Hepatocyte (in vitro differentiated cells): ENCODE measurements around the gene KLF5. TPM values are rescaled to one million over a fixed set of nuclear protein-coding genes. Genes with fewer than 3 reads are reported as not detected.
A peak's percentile ranks its signal among the peaks of the same experiment; 100 is the strongest.

Experiments used
- DNase-seq: peaks from one replicate; pipeline ENCODE4 v3.0.0-alpha.2; 2016; ENCODE audit warnings: low spot score
- H2AFZ ChIP-seq: fragments of 200-600 bp; sonication (generic); 2 replicates; pipeline ENCODE4 v1.6.0; 2016; ENCODE audit warnings: antibody characterized with exemption, mild to moderate bottlenecking
- H3K27ac ChIP-seq: fragments of 200-600 bp; sonication (generic); 2 replicates; pipeline ENCODE4 v1.5.1; 2016; ENCODE audit warnings: mild to moderate bottlenecking
- H3K27me3 ChIP-seq: fragments of 200-600 bp; sonication (generic); 2 replicates; pipeline ENCODE4 v1.6.1; 2016
- H3K36me3 ChIP-seq: fragments of 200-600 bp; sonication (generic); replicated peaks from 2 replicates; pipeline ENCODE4 v1.5.1; 2016; ENCODE audit warnings: low read depth; ENCODE audit not compliant: insufficient read depth
- H3K4me1 ChIP-seq: fragments of 200-600 bp; sonication (generic); 2 replicates; pipeline ENCODE4 v1.5.1; 2016; ENCODE audit warnings: mild to moderate bottlenecking, moderate library complexity; ENCODE audit not compliant: insufficient read depth
- H3K4me2 ChIP-seq: fragments of 200-600 bp; sonication (generic); 2 replicates; pipeline ENCODE4 v1.6.0; 2016
- H3K4me3 ChIP-seq: fragments of 200-600 bp; sonication (generic); 2 replicates; pipeline ENCODE4 v1.5.1; 2016; ENCODE audit warnings: mild to moderate bottlenecking
- H3K79me2 ChIP-seq: fragments of 200-600 bp; sonication (generic); 2 replicates; pipeline ENCODE4 v1.6.0; 2017; ENCODE audit warnings: mild to moderate bottlenecking
- H3K9me2 ChIP-seq: fragments of 200-600 bp; sonication (generic); replicated peaks from 2 replicates; pipeline ENCODE4 v1.6.0; 2017; ENCODE audit warnings: mild to moderate bottlenecking; ENCODE audit not compliant: insufficient read depth
- H3K9me3 ChIP-seq: fragments of 200-600 bp; sonication (generic); 2 replicates; pipeline ENCODE4 v1.5.1; 2016; ENCODE audit warnings: low read depth, mild to moderate bottlenecking
- H4K20me1 ChIP-seq: fragments of 200-600 bp; sonication (generic); 2 replicates; pipeline ENCODE4 v1.6.0; 2016; ENCODE audit warnings: mild to moderate bottlenecking; ENCODE audit not compliant: insufficient read depth, poor library complexity, severe bottlenecking
- EZH2 ChIP-seq: fragments of 200-600 bp; sonication (generic); IDR thresholded peaks from 2 replicates; pipeline ENCODE4 v1.6.1; 2016; ENCODE audit warnings: antibody characterized with exemption, mild to moderate bottlenecking, borderline replicate concordance
- EZH2phosphoT487 ChIP-seq: fragments of 200-600 bp; sonication (generic); IDR thresholded peaks from one replicate; pipeline ENCODE4 v1.6.1; 2018; ENCODE audit warnings: antibody characterized with exemption, mild to moderate bottlenecking, low read depth, moderate library complexity; ENCODE audit not compliant: unreplicated experiment, severe bottlenecking
- whole genome bisulfite sequencing: methylation state at CpG from one replicate; pipeline ENCODE4 v1.1.6; 2016; ENCODE audit warnings: low lambda C conversion rate; ENCODE audit errors: missing lambda C conversion rate; 5-methylcytosine and 5-hydroxymethylcytosine counted together
- polyA plus RNA-seq: library from polyadenylated mRNA; unstranded; fragments of >200 nt; fragmentation: Nextera tagmentation; extraction: Ambion mirVana; gene quantifications from 2 replicates; pipeline ENCODE4 v1.2.1, GENCODE V29; 2016
- total RNA-seq: library from RNA; depleted of rRNA; stranded (reverse); fragments of >200 nt; gene quantifications from 2 replicates; pipeline ENCODE4 v1.2.3, GENCODE V29; 2014
- TF ChIP-seq, protein P1 (sequence below): fragments of 200-600 bp; sonication (generic); IDR thresholded peaks from 2 replicates; pipeline ENCODE4 v1.5.1; 2016; ENCODE audit warnings: antibody characterized with exemption, mild to moderate bottlenecking; ENCODE audit not compliant: poor library complexity

The KLF5 gene
- total and polyA plus RNA-seq, 2 experiments from 2014 or later = 92.6 to 99.9 TPM

DNA sequence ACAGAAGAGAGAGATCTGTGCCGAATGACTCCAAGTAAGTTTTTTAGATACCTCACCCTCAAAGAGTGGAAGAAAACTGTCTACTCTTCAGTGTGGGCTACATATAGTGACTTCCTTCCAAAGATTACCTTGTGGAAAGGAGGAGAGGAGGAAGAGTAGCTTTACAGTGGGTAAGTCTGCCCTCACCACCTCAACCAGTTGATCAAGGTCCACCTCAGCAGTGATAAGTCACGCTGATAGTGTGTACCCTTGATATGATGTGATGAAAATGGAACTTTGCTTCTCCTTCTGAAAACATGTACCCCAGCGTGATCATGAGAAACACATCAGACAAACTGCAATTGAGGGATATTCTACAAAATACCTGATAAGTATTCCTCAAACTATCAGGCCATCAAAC lies 20.6 kb downstream of the KLF5 start:
- Histone ChIP-seq H3K79me2 (peaks cover 18% of the 10 kb centered on the region), H3K27ac (peak overlapping the region; percentile 71), H3K9me2 (no peaks in the 10 kb centered on the region), H3K27me3 (no peaks in the 10 kb centered on the region), H3K9me3 (no peaks in the 10 kb centered on the region), H3K4me3 (no peak overlapping the region), H3K4me1 (peaks cover 14% of the 10 kb centered on the region), H4K20me1 (no peaks in the 10 kb centered on the region), H3K36me3 (no peaks in the 10 kb centered on the region), H2AFZ (no peak overlapping the region), H3K4me2 (no peak overlapping the region)
- peak; percentile 34 for DNase-seq
- TF ChIP-seq EZH2 (no peak), EZH2phosphoT487 (no peak)
- TF ChIP-seq, protein P1, sequence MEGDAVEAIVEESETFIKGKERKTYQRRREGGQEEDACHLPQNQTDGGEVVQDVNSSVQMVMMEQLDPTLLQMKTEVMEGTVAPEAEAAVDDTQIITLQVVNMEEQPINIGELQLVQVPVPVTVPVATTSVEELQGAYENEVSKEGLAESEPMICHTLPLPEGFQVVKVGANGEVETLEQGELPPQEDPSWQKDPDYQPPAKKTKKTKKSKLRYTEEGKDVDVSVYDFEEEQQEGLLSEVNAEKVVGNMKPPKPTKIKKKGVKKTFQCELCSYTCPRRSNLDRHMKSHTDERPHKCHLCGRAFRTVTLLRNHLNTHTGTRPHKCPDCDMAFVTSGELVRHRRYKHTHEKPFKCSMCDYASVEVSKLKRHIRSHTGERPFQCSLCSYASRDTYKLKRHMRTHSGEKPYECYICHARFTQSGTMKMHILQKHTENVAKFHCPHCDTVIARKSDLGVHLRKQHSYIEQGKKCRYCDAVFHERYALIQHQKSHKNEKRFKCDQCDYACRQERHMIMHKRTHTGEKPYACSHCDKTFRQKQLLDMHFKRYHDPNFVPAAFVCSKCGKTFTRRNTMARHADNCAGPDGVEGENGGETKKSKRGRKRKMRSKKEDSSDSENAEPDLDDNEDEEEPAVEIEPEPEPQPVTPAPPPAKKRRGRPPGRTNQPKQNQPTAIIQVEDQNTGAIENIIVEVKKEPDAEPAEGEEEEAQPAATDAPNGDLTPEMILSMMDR = no peak
- 68% methylated on average over 3 of the region's 3 CpGs for WGBS

GRCh38 chr13:73081256-73081915 lies 22.6 kb downstream of the KLF5 start:
- 46% methylated on average over 4 of the region's 4 CpGs for WGBS
- Histone ChIP-seq H3K9me3 (no peaks in the 10 kb centered on the region), H3K27ac (peak overlapping the region; percentile 13), H3K27me3 (no peaks in the 10 kb centered on the region), H2AFZ (no peak overlapping the region), H3K36me3 (no peaks in the 10 kb centered on the region), H3K9me2 (no peaks in the 10 kb centered on the region), H4K20me1 (no peaks in the 10 kb centered on the region), H3K4me1 (no peaks in the 10 kb centered on the region), H3K4me3 (no peak overlapping the region), H3K79me2 (peaks cover 10% of the 10 kb centered on the region), H3K4me2 (no peak overlapping the region)
- TF ChIP-seq, protein P1 = no peak
- TF ChIP-seq EZH2phosphoT487 = no peak
- TF ChIP-seq EZH2 = no peak
- DNase-seq = no peak

GRCh38 chr13:73082471-73082870 lies 23.7 kb downstream of the KLF5 start:
- WGBS = 42% methylated on average over 5 of the region's 5 CpGs
- no peaks in the 10 kb centered on the region for H3K36me3 ChIP-seq
- no peak for TF ChIP-seq EZH2
- TF ChIP-seq, protein P1 = no peak
- TF ChIP-seq EZH2phosphoT487 = no peak
- no peaks in the 10 kb centered on the region for H3K27me3 ChIP-seq
- no peaks in the 10 kb centered on the region for H3K4me1 ChIP-seq
- no peak for DNase-seq
- peak overlapping the region; percentile 13 for H3K27ac ChIP-seq
- no peak overlapping the region for H3K4me2 ChIP-seq
- H4K20me1 ChIP-seq = no peaks in the 10 kb centered on the region
- H3K4me3 ChIP-seq = no peak overlapping the region
- no peaks in the 10 kb centered on the region for H3K9me2 ChIP-seq
- H3K79me2 ChIP-seq = no peaks in the 10 kb centered on the region
- no peak overlapping the region for H2AFZ ChIP-seq
- H3K9me3 ChIP-seq = no peaks in the 10 kb centered on the region
